Measurements from ENCODE around the gene CISH.

Gene CISH

DNA sequence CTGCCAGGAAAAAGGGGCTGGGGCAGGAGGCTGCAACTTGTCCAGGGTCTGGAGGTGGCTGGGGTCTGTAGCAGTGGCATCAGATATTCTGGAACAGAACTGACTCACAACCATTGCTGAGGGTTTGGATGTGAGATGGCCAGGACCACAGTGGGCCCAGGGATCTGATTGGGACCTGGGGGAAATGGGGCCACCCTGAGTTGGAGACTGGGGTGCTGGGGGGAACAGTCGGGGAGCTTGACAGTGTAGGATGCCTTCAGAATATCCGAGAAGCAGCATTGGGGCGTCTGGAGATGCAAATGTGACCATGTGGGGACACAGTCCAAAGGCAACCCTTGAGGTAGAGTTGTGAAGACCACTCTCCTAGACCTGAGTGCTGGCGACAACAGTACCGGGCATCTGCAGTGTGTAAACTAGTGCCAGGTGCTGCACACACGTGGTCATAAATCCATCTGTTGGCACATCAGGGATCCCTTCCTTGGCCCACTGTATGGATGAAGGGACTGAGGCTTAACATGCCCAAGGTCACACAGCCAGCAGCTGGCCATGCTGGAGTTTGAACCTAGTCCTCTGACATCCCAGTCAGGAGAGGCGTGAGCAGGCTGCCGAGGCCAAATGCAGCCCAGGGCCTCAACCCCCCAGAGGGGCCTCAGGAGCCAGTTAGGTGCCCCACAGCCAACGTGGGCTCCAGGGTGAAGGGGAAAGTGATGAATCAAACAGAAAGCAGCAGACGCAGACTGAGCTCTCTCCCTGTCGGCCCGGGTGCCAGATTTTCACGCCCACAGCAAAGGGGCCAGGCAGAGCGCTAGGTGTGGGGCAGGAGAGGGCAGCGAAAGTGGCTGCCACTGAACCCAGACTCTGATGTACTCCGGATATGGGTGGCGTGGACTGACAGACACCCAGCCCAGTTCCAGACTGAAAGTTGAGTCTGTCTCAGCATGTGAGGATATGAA lies 23.5 kb downstream of the CISH start:
- no peak; the same call in 2 of the 3 replicates for ATAC-seq
- TF ChIP-seq TCF4 (CRISPR knock-in tag; IDR thresholded peaks at IDR 0.05; ENCODE audit: borderline replicate concordance) (no peak), RARB (CRISPR knock-in tag; IDR thresholded peaks at IDR 0.05) (no peak), SNAI2 (CRISPR knock-in tag; IDR thresholded peaks at IDR 0.05) (no peak), ZNF565 (CRISPR knock-in tag; conservative IDR thresholded peaks at IDR 0.05; ENCODE audit: low read depth) (no peak), ZNF70 (CRISPR knock-in tag; IDR thresholded peaks at IDR 0.05) (no peak), PPARA (CRISPR knock-in tag; IDR thresholded peaks at IDR 0.05; ENCODE audit: borderline replicate concordance) (no peak), CSDC2 (CRISPR knock-in tag; IDR thresholded peaks at IDR 0.05) (no peak)
- TF ChIP-seq, protein P1, sequence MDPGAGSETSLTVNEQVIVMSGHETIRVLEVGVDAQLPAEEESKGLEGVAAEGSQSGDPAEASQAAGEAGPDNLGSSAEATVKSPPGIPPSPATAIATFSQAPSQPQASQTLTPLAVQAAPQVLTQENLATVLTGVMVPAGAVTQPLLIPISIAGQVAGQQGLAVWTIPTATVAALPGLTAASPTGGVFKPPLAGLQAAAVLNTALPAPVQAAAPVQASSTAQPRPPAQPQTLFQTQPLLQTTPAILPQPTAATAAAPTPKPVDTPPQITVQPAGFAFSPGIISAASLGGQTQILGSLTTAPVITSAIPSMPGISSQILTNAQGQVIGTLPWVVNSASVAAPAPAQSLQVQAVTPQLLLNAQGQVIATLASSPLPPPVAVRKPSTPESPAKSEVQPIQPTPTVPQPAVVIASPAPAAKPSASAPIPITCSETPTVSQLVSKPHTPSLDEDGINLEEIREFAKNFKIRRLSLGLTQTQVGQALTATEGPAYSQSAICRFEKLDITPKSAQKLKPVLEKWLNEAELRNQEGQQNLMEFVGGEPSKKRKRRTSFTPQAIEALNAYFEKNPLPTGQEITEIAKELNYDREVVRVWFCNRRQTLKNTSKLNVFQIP (CRISPR knock-in tag; IDR thresholded peaks at IDR 0.05; ENCODE audit: borderline replicate concordance, low read depth), result no peak

GRCh38 chr3:50587373-50587772 lies 24.2 kb downstream of the CISH start:
- peak; percentile 21; the same call in 2 of the 3 replicates for ATAC-seq
- TF ChIP-seq SNAI2 (CRISPR knock-in tag; IDR thresholded peaks at IDR 0.05) (no peak), PPARA (CRISPR knock-in tag; IDR thresholded peaks at IDR 0.05; ENCODE audit: borderline replicate concordance) (no peak), TCF4 (CRISPR knock-in tag; IDR thresholded peaks at IDR 0.05; ENCODE audit: borderline replicate concordance) (no peak), CREB5 (CRISPR knock-in tag; IDR thresholded peaks at IDR 0.05; ENCODE audit: low read depth) (no peak), TOX (CRISPR knock-in tag; IDR thresholded peaks at IDR 0.05; ENCODE audit: borderline replicate concordance) (no peak), PATZ1 (CRISPR knock-in tag; IDR thresholded peaks at IDR 0.05; ENCODE audit: borderline replicate concordance) (no peak), ZFP30 (CRISPR knock-in tag; IDR thresholded peaks at IDR 0.05) (no peak), OSR1 (CRISPR knock-in tag; IDR thresholded peaks at IDR 0.05) (no peak), ZNF8 (CRISPR knock-in tag; IDR thresholded peaks at IDR 0.05) (no peak), BACH2 (CRISPR knock-in tag; IDR thresholded peaks at IDR 0.05; ENCODE audit: borderline replicate concordance) (no peak), ZNF70 (CRISPR knock-in tag; IDR thresholded peaks at IDR 0.05) (no peak), ZNF565 (CRISPR knock-in tag; conservative IDR thresholded peaks at IDR 0.05; ENCODE audit: low read depth) (no peak), GLIS3 (CRISPR knock-in tag; IDR thresholded peaks at IDR 0.05) (no peak), ARNTL (CRISPR knock-in tag; IDR thresholded peaks at IDR 0.05; ENCODE audit: borderline replicate concordance, low read depth) (no peak)

- ATAC-seq, result no peak
- TF ChIP-seq, protein P2, sequence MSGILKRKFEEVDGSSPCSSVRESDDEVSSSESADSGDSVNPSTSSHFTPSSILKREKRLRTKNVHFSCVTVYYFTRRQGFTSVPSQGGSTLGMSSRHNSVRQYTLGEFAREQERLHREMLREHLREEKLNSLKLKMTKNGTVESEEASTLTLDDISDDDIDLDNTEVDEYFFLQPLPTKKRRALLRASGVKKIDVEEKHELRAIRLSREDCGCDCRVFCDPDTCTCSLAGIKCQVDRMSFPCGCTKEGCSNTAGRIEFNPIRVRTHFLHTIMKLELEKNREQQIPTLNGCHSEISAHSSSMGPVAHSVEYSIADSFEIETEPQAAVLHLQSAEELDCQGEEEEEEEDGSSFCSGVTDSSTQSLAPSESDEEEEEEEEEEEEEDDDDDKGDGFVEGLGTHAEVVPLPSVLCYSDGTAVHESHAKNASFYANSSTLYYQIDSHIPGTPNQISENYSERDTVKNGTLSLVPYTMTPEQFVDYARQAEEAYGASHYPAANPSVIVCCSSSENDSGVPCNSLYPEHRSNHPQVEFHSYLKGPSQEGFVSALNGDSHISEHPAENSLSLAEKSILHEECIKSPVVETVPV (CRISPR knock-in tag; IDR thresholded peaks at IDR 0.05), result no peak
- TF ChIP-seq BACH2 (CRISPR knock-in tag; IDR thresholded peaks at IDR 0.05; ENCODE audit: borderline replicate concordance) (no peak), ISL1 (CRISPR knock-in tag; IDR thresholded peaks at IDR 0.05) (no peak), PPARA (CRISPR knock-in tag; IDR thresholded peaks at IDR 0.05; ENCODE audit: borderline replicate concordance) (no peak), CSDC2 (CRISPR knock-in tag; IDR thresholded peaks at IDR 0.05) (no peak), ZC3H10 (CRISPR knock-in tag; IDR thresholded peaks at IDR 0.05) (no peak), OSR1 (CRISPR knock-in tag; IDR thresholded peaks at IDR 0.05) (no peak)
Observed at GRCh38 chr3:50586763-50587070, 24.9 kb downstream of the CISH start.
